GM12878 (cell line): Measurements from ENCODE around the gene GRB10. TPM values are rescaled to one million over a fixed set of nuclear protein-coding genes. Genes with fewer than 3 reads are reported as not detected.

Source experiments
- ATAC-seq: fragments of 200-7000 bp; cut with Tn5 transposase; 3 replicates; pipeline ENCODE4 v1.9.1; 2020; ENCODE audit warnings: mild to moderate bottlenecking, moderate library complexity
- BruUV-seq: library from RNA; stranded (reverse); fragments of 400-500 nt; replicated peaks from 2 replicates; lab custom pipeline; 2021; lab: Mats Ljungman, UMichigan
- CTCF ChIA-PET: fragments of 300-600 bp; sonication (Branson Sonifier 250); formaldehyde crosslinking; extraction: SDS; loops from one replicate; lab custom pipeline; 2021; ENCODE audit warnings: inconsistent platforms; lab: Yijun Ruan, JAX
- POLR2A ChIA-PET: fragments of 350-600 bp; formaldehyde crosslinking; extraction: SDS; loops from one replicate; lab custom pipeline; 2021; ENCODE audit warnings: inconsistent platforms; lab: Charles Lee
- RAD21 ChIA-PET: fragments of 300-600 bp; sonication (Branson Sonifier 250); formaldehyde crosslinking; loops from one replicate; lab custom pipeline; 2023; ENCODE audit warnings: antibody characterized with exemption; ENCODE audit not compliant: unreplicated experiment; lab: Charles Lee
- SMC1A ChIA-PET: fragments of 300-600 bp; sonication (Branson Sonifier 250); formaldehyde crosslinking; loops from one replicate; lab custom pipeline; 2023; ENCODE audit not compliant: unreplicated experiment, uncharacterized antibody; lab: Charles Lee
- DNase-seq: peaks from one replicate; pipeline ENCODE4 v3.0.0-alpha.2; 2011; ENCODE audit warnings: low read depth, low spot score
- FAIRE-seq: peaks from 3 replicates; lab custom pipeline; 2011; peaks lifted over from hg19 to GRCh38; lab: Jason Lieb, UNC
- H2AFZ ChIP-seq: 2 replicates; pipeline ENCODE4 v1.6.0; 2011; ENCODE audit warnings: low read depth, low read length, control low read depth; ENCODE audit not compliant: control insufficient read depth
- H3K27ac ChIP-seq: 2 replicates; pipeline ENCODE4 v1.5.1; 2011; ENCODE audit warnings: control low read depth; ENCODE audit not compliant: control insufficient read depth, insufficient read depth
- H3K27me3 ChIP-seq, 2 experiments: replicated peaks in 1 of 2; 2 replicates each; pipeline versions ENCODE4 v1.6.0 to v1.6.1; 2011; ENCODE audit warnings: low read length in 1 of 2; ENCODE audit not compliant: control insufficient read depth in 2 of 2, insufficient read depth in 2 of 2
- H3K36me3 ChIP-seq, 2 experiments: 2 replicates each; pipeline ENCODE4 v1.5.1; 2011; ENCODE audit warnings: low read length in 1 of 2; ENCODE audit not compliant: control insufficient read depth in 2 of 2, insufficient read depth in 2 of 2
- H3K4me1 ChIP-seq: 2 replicates; pipeline ENCODE4 v1.6.1; 2011; ENCODE audit warnings: mild to moderate bottlenecking, low read length, moderate library complexity, mixed read lengths; ENCODE audit not compliant: control insufficient read depth, insufficient read depth
- H3K4me2 ChIP-seq: 2 replicates; pipeline ENCODE4 v1.6.0; 2011; ENCODE audit warnings: control low read depth; ENCODE audit not compliant: control insufficient read depth, insufficient read depth
- H3K4me3 ChIP-seq: fragments of 200-600 bp; sonication (generic); 2 replicates; pipeline ENCODE4 v1.5.1; 2016
- H3K79me2 ChIP-seq: 2 replicates; pipeline ENCODE4 v1.6.0; 2011; ENCODE audit warnings: low read length; ENCODE audit not compliant: control insufficient read depth, insufficient read depth
- H3K9ac ChIP-seq: 2 replicates; pipeline ENCODE4 v1.8.0; 2011; ENCODE audit warnings: low read length, control low read depth, mixed read lengths; ENCODE audit not compliant: control insufficient read depth, insufficient read depth
- H3K9me3 ChIP-seq: replicated peaks from 3 replicates; pipeline ENCODE4 v1.5.1; 2011; ENCODE audit warnings: mild to moderate bottlenecking, low read length; ENCODE audit not compliant: control insufficient read depth, insufficient read depth
- H4K20me1 ChIP-seq: 2 replicates; pipeline ENCODE4 v1.6.0; 2011; ENCODE audit not compliant: control insufficient read depth, insufficient read depth
- BCL3 ChIP-seq: IDR thresholded peaks from 2 replicates; pipeline ENCODE4 v1.6.1; 2011; ENCODE audit warnings: borderline replicate concordance, low read depth, mild to moderate bottlenecking, moderate library complexity, low read length; ENCODE audit not compliant: insufficient read depth, poor library complexity, severe bottlenecking
- CEBPB ChIP-seq, 2 experiments: fragments of 150-350 bp in 1 of 2; IDR thresholded peaks; 2 replicates each; pipeline ENCODE4 v1.6.1; 2012 to 2014; ENCODE audit warnings: low read depth in 2 of 2, low read length in 2 of 2, borderline replicate concordance in 1 of 2, inconsistent platforms in 1 of 2
- CHD4 ChIP-seq: fragments of 200-600 bp; sonication (generic); IDR thresholded peaks from 2 replicates; pipeline ENCODE4 v1.6.1; 2016; ENCODE audit warnings: mild to moderate bottlenecking
- CREM ChIP-seq: IDR thresholded peaks from 2 replicates; pipeline ENCODE4 v1.6.1; 2014; ENCODE audit warnings: antibody characterized with exemption, low read depth
- NFYA ChIP-seq: IDR thresholded peaks from 2 replicates; pipeline ENCODE4 v1.6.1; 2011; ENCODE audit warnings: low read depth, mild to moderate bottlenecking, low read length, improper control_type of control experiment, borderline replicate concordance
- SMC3 ChIP-seq: IDR thresholded peaks from 2 replicates; pipeline ENCODE4 v1.6.1; 2011; ENCODE audit warnings: low read length, improper control_type of control experiment, borderline replicate concordance
- ZBTB4 ChIP-seq: fragments of 450-650 bp; formaldehyde crosslinking; IDR thresholded peaks from 2 replicates; pipeline ENCODE4 v1.4.0; 2022; ENCODE audit warnings: mild to moderate bottlenecking, moderate library complexity
- ZNF274 ChIP-seq: IDR thresholded peaks from one replicate; pipeline ENCODE4 v1.8.0; 2011; ENCODE audit not compliant: insufficient read length, insufficient read depth
- WGBS: methylation state at CpG from one replicate; pipeline ENCODE4 v1.1.6; 2016; ENCODE audit warnings: low lambda C conversion rate; ENCODE audit not compliant: insufficient replicate concordance, insufficient coverage; ENCODE audit errors: missing lambda C conversion rate; 5-methylcytosine and 5-hydroxymethylcytosine counted together
- in situ Hi-C: fragments of 300-500 bp; cut with MboI; formaldehyde crosslinking; loops from 9 replicates; pipeline ENCODE4 v1.14.3; 2018; ENCODE audit warnings: mixed read lengths
- intact Hi-C: fragments of 100-400 bp; cut with micrococcal nuclease; formaldehyde crosslinking; loops from one replicate; pipeline ENCODE4 v1.14.2; 2022; ENCODE audit not compliant: unreplicated experiment
- polyA plus RNA-seq, 11 experiments: library from polyadenylated mRNA; depleted of rRNA in 4 of 11; unstranded in 6 of 11; stranded (reverse) in 5 of 11; fragments of >200 nt; fragmentation: Nextera tagmentation in 4 of 11; fragmentation: Illumina TruSeq in 1 of 11; extraction: Ambion mirVana in 4 of 11; extraction: Trizol in 1 of 11; gene quantifications; 1 replicate in 1 of 11; 2 replicates in 10 of 11; pipeline versions ENCODE4 v1.2.1 to v1.2.3, GENCODE V29; 2011 to 2016; ENCODE audit warnings: inconsistent platforms in 2 of 11, missing spikeins in 2 of 11, low read depth in 1 of 11
- total RNA-seq, 4 experiments: library from RNA; depleted of rRNA in 3 of 4; stranded (reverse); fragments of >200 nt in 3 of 4; fragmentation: Illumina TruSeq in 1 of 4; extraction: Trizol in 1 of 4; gene quantifications; 2 replicates each; pipeline versions ENCODE4 v1.2.1 to v1.2.3, GENCODE V29; 2013 to 2021

Gene GRB10
- total and polyA plus RNA-seq, 10 of the 15 experiments (the other 5 are each of a cell fraction or from before 2014, with no cell fraction given) = 0.04 to 0.33 TPM; not detected in 8

- TF ChIP-seq SMC3 (peak; percentile 67), CEBPB (IDR thresholded peaks at IDR 0.05; ENCODE audit: borderline replicate concordance in 1 of 2, low read depth in 2 of 2, low read length in 2 of 2) (no peak), BCL3 (no peak), ZNF274 (no peak), CREM (no peak)
- TF ChIP-seq, all 136 proteins: peak for 5
Observed at GRCh38 chr7:50632561-50633413, 149.9 kb downstream of the GRB10 start (continued).

- H3K79me2 ChIP-seq = no peaks in the 10 kb centered on the region
- ChIA-PET POLR2A (no interaction called here), SMC1A (interaction anchor here (1.3 kb wide), 1 partner anchor 529 kb away, joined by 3 read pairs; no protein-coding TSS in a partner anchor), RAD21 (interaction anchor here (1.0 to 1.2 kb wide), 2 partner anchors 164 to 539 kb away, joined by 3 to 4 read pairs; no protein-coding TSS in a partner anchor), CTCF (interaction anchor here (1.3 to 5.7 kb wide), 4 partner anchors 48 to 512 kb away, joined by 3 to 48 read pairs (median 10); no protein-coding TSS in a partner anchor)
- BruUV-seq = no TSS peak
- no peaks in the 10 kb centered on the region for H3K9me3 ChIP-seq
- 20% methylated on average over 7 of the region's 7 CpGs for WGBS
- no peak overlapping the region for H2AFZ ChIP-seq
- 0 out of 2 replicates have a peak, but pooled peaks cover 3% of the 10 kb centered on the region for H4K20me1 ChIP-seq
- H3K27ac ChIP-seq = no peak overlapping the region
- H3K4me2 ChIP-seq = no peak overlapping the region
- ATAC-seq (no peak), FAIRE-seq (no peak), DNase-seq (no peak)
- H3K36me3 ChIP-seq = no peaks in the 10 kb centered on the region
- no peaks in the 10 kb centered on the region for H3K4me1 ChIP-seq
- peaks cover 0 to 4% of the 10 kb centered on the region in 2 experiments; a peak in 3 of 4 replicates for H3K27me3 ChIP-seq
- intact Hi-C loops (loop anchor here (5.0 to 10.0 kb wide), 2 partner anchors 427 to 539 kb away; partner anchors contain the start of gene ZPBP), in situ Hi-C loops (no loop called here)
- H3K4me3 ChIP-seq = no peak overlapping the region
- no peak overlapping the region for H3K9ac ChIP-seq
- TF ChIP-seq ZBTB4 (CRISPR knock-in tag) = no peak
- TF ChIP-seq CHD4 = no peak
- TF ChIP-seq NFYA = no peak
Observed at GRCh38 chr7:50631639-50632038, 151.1 kb downstream of the GRB10 start.
